ENCODE data around the gene CETN3. TPM values are rescaled to one million over a fixed set of nuclear protein-coding genes. Genes with fewer than 3 reads are reported as not detected.

Gene CETN3
- 10 to 100 TPM; 46.1 to 49.2 TPM for total RNA-seq

GRCh38 chr5:90409318-90410177, at the start of gene CETN3:
Gene CETN3 (minus strand): TSS chr5:90409756. CDS start chr5:90409661, 95 bp downstream.
- CTCF ChIA-PET: interaction anchor here (1.1 to 3.0 kb wide), 7 partner anchors 8 to 121 kb away, joined by 3 to 11 read pairs (median 6); partner anchors contain the start of gene LYSMD3
- no peaks in the 10 kb centered on the region for H3K27me3 Mint-ChIP-seq
- DNase-seq: peak; percentile 94
- no peak within 1 kb of the TSS for H3K27ac Mint-ChIP-seq
- POLR2A ChIA-PET: interaction anchor here (0.6 to 1.8 kb wide), 7 partner anchors 8 to 112 kb away, joined by 3 to 17 read pairs (median 3); partner anchors contain the start of genes MBLAC2 and POLR3G
- no peak within 1 kb of the TSS for H3K4me3 Mint-ChIP-seq
- peaks cover 17% of the 10 kb centered on the region for H3K4me1 Mint-ChIP-seq (ENCODE audit: low read depth)
- peaks cover 18% of the 10 kb centered on the region for H3K36me3 Mint-ChIP-seq (ENCODE audit: low read depth)
- H3K9me3 Mint-ChIP-seq: no peaks in the 10 kb centered on the region
- peak; percentile 94 for ATAC-seq
- no peak for TF ChIP-seq CTCF (IDR thresholded peaks at IDR 0.05)
- intact Hi-C loops (cut with micrococcal nuclease): loop anchor here (10.0 kb wide), 1 partner anchor 115 kb away; the partner anchor contains the start of gene LYSMD3

GRCh38 chr5:90446961-90447360, 37.4 kb upstream of the CETN3 start:
- ATAC-seq: no peak
- TF ChIP-seq CTCF (IDR thresholded peaks at IDR 0.05): no peak
- Mint-ChIP-seq H3K4me1 (ENCODE audit: low read depth) (no peaks in the 10 kb centered on the region), H3K27me3 (no peaks in the 10 kb centered on the region), H3K4me3 (no peak overlapping the region), H3K27ac (no peak overlapping the region), H3K36me3 (ENCODE audit: low read depth) (no peaks in the 10 kb centered on the region), H3K9me3 (no peaks in the 10 kb centered on the region)
- ChIA-PET POLR2A (no interaction called here), CTCF (no interaction called here)
- DNase-seq: no peak
- intact Hi-C loops (cut with micrococcal nuclease): no loop called here

- Mint-ChIP-seq H3K4me3 (no peak overlapping the region), H3K36me3 (ENCODE audit: low read depth) (no peaks in the 10 kb centered on the region), H3K4me1 (ENCODE audit: low read depth) (peaks cover 5% of the 10 kb centered on the region), H3K27me3 (no peaks in the 10 kb centered on the region), H3K9me3 (no peaks in the 10 kb centered on the region), H3K27ac (no peak overlapping the region)
- POLR2A ChIA-PET: no interaction called here
- TF ChIP-seq CTCF (IDR thresholded peaks at IDR 0.05): no peak
- DNase-seq: no peak
- intact Hi-C loops (cut with micrococcal nuclease): no loop called here
- ATAC-seq: no peak
- CTCF ChIA-PET: interaction anchor here (0.6 to 5.9 kb wide), 6 partner anchors 25 to 343 kb away, joined by 3 to 50 read pairs (median 10); partner anchors contain the start of genes CETN3, LYSMD3, MBLAC2 and POLR3G
Observed at GRCh38 chr5:90440644-90441043, 31.1 kb upstream of the CETN3 start.

GRCh38 chr5:90438100-90438499, 28.5 kb upstream of the CETN3 start:
- H3K27ac Mint-ChIP-seq: no peak overlapping the region
- H3K36me3 Mint-ChIP-seq (ENCODE audit: low read depth): no peaks in the 10 kb centered on the region
- H3K4me3 Mint-ChIP-seq: no peak overlapping the region
- ChIA-PET POLR2A (no interaction called here), CTCF (interaction anchor here (0.7 to 5.9 kb wide), 4 partner anchors 91 to 1709 kb away, joined by 3 to 50 read pairs (median 8); partner anchors contain the start of gene LYSMD3)
- H3K27me3 Mint-ChIP-seq: no peaks in the 10 kb centered on the region
- peaks cover 5% of the 10 kb centered on the region for H3K4me1 Mint-ChIP-seq (ENCODE audit: low read depth)
- no peaks in the 10 kb centered on the region for H3K9me3 Mint-ChIP-seq
- ATAC-seq (no peak), DNase-seq (no peak)
- no peak for TF ChIP-seq CTCF (IDR thresholded peaks at IDR 0.05)
- intact Hi-C loops (cut with micrococcal nuclease): loop anchor here (2.0 to 5.0 kb wide), 2 partner anchors 91 to 344 kb away; partner anchors contain the start of gene LYSMD3

- ATAC-seq (no peak), DNase-seq (no peak)
- POLR2A ChIA-PET: no interaction called here
- Mint-ChIP-seq H3K4me3 (no peak overlapping the region), H3K36me3 (ENCODE audit: low read depth) (no peaks in the 10 kb centered on the region), H3K27me3 (no peaks in the 10 kb centered on the region), H3K27ac (no peak overlapping the region), H3K9me3 (no peaks in the 10 kb centered on the region), H3K4me1 (ENCODE audit: low read depth) (peaks cover 5% of the 10 kb centered on the region)
- CTCF ChIA-PET: interaction anchor here (0.7 to 5.9 kb wide), 3 partner anchors 92 to 1708 kb away, joined by 3 to 50 read pairs (median 4); partner anchors contain the start of gene LYSMD3
- no peak for TF ChIP-seq CTCF (IDR thresholded peaks at IDR 0.05)
- intact Hi-C loops (cut with micrococcal nuclease): loop anchor here (2.0 to 5.0 kb wide), 2 partner anchors 91 to 345 kb away; partner anchors contain the start of gene LYSMD3
Observed at GRCh38 chr5:90437663-90438062, 28.1 kb upstream of the CETN3 start.

All from activated CD8-positive, alpha-beta T cell treated with anti-CD3 and anti-CD28 coated beads for 36 hours (primary cell).